ENCODE results near the gene EPS8L2. TPM values are rescaled to one million over a fixed set of nuclear protein-coding genes. Genes with fewer than 3 reads are reported as not detected.

EPS8L2 gene
- polyA plus RNA-seq, 3 donors, result 0.55 TPM; not detected in 2

- Mint-ChIP-seq H3K9me3 (peaks cover 0 to 6% (median 0%) of the 10 kb centered on the region in 7 donors), H3K4me1 (no peaks in the 10 kb centered on the region), H3K27me3 (ENCODE audit: low read depth in 3 of 3) (peaks cover 0 to 5% (median under 1%) of the 10 kb centered on the region in 3 donors), H3K27ac (no peak overlapping the region), H3K36me3 (peaks cover 78 to 92% of the 10 kb centered on the region in 2 donors), H3K4me3 (no peak overlapping the region)
- no peak for DNase-seq
- Histone ChIP-seq H3K4me1 (ENCODE audit: control insufficient read depth in 1 of 2, insufficient read depth in 2 of 2, low read length in 2 of 2) (no peaks in the 10 kb centered on the region), H3K4me3 (replicated peaks in 1 of 3; ENCODE audit: low read depth in 2 of 3, low read length in 3 of 3) (no peak overlapping the region), H3K9me3 (replicated peaks in 1 of 2; ENCODE audit: control insufficient read depth in 1 of 2, insufficient read depth in 1 of 2, low read length in 2 of 2) (no peaks in the 10 kb centered on the region), H4K20me1 (ENCODE audit: insufficient read depth, low read length) (peaks cover 8% of the 10 kb centered on the region), H3K4me2 (replicated peaks; ENCODE audit: extremely low read depth, low read length, poor library complexity, severe bottlenecking) (no peak overlapping the region), H3K9ac (ENCODE audit: insufficient read depth, low read length, poor library complexity, severe bottlenecking) (no peak overlapping the region), H3K27me3 (ENCODE audit: control insufficient read depth in 2 of 2, insufficient read depth in 2 of 2, low read length in 2 of 2) (no peaks in the 10 kb centered on the region), H3K36me3 (replicated peaks in 1 of 2; ENCODE audit: control insufficient read depth in 1 of 2, insufficient read depth in 2 of 2, low read length in 2 of 2) (peaks cover 63 to 94% of the 10 kb centered on the region in 2 donors), H3K79me2 (ENCODE audit: insufficient read depth, low read length) (peaks cover 8% of the 10 kb centered on the region), H3K27ac (ENCODE audit: low read depth in 1 of 2, low read length in 2 of 2) (no peak overlapping the region), H2AFZ (ENCODE audit: insufficient read depth, low read depth, low read length, poor library complexity, severe bottlenecking) (no peak overlapping the region)
- intact Hi-C loops (cut with micrococcal nuclease), result no loop called here
- TF ChIP-seq, protein P1, sequence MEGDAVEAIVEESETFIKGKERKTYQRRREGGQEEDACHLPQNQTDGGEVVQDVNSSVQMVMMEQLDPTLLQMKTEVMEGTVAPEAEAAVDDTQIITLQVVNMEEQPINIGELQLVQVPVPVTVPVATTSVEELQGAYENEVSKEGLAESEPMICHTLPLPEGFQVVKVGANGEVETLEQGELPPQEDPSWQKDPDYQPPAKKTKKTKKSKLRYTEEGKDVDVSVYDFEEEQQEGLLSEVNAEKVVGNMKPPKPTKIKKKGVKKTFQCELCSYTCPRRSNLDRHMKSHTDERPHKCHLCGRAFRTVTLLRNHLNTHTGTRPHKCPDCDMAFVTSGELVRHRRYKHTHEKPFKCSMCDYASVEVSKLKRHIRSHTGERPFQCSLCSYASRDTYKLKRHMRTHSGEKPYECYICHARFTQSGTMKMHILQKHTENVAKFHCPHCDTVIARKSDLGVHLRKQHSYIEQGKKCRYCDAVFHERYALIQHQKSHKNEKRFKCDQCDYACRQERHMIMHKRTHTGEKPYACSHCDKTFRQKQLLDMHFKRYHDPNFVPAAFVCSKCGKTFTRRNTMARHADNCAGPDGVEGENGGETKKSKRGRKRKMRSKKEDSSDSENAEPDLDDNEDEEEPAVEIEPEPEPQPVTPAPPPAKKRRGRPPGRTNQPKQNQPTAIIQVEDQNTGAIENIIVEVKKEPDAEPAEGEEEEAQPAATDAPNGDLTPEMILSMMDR (IDR thresholded peaks at IDR 0.05), result no peak
- WGBS (ENCODE audit: insufficient coverage), result 95% methylated on average over 27 of the region's 30 CpGs
Observed at GRCh38 chr11:686451-687243, 19.4 kb upstream of the EPS8L2 start.

- peaks cover 70 to 82% of the 10 kb centered on the region in 2 donors for H3K36me3 Mint-ChIP-seq
- Histone ChIP-seq H3K4me3 (replicated peaks in 1 of 3; ENCODE audit: low read depth in 2 of 3, low read length in 3 of 3) (no peak overlapping the region), H3K27ac (ENCODE audit: low read depth in 1 of 2, low read length in 2 of 2) (no peak overlapping the region), H3K9ac (ENCODE audit: insufficient read depth, low read length, poor library complexity, severe bottlenecking) (no peak overlapping the region), H4K20me1 (ENCODE audit: insufficient read depth, low read length) (peaks cover 15% of the 10 kb centered on the region), H2AFZ (ENCODE audit: insufficient read depth, low read depth, low read length, poor library complexity, severe bottlenecking) (no peak overlapping the region), H3K36me3 (replicated peaks in 1 of 2; ENCODE audit: control insufficient read depth in 1 of 2, insufficient read depth in 2 of 2, low read length in 2 of 2) (peaks cover 58 to 83% of the 10 kb centered on the region in 2 donors), H3K27me3 (ENCODE audit: control insufficient read depth in 2 of 2, insufficient read depth in 2 of 2, low read length in 2 of 2) (no peaks in the 10 kb centered on the region), H3K4me1 (ENCODE audit: control insufficient read depth in 1 of 2, insufficient read depth in 2 of 2, low read length in 2 of 2) (no peaks in the 10 kb centered on the region), H3K79me2 (ENCODE audit: insufficient read depth, low read length) (peaks cover 19% of the 10 kb centered on the region), H3K9me3 (replicated peaks in 1 of 2; ENCODE audit: control insufficient read depth in 1 of 2, insufficient read depth in 1 of 2, low read length in 2 of 2) (no peaks in the 10 kb centered on the region), H3K4me2 (replicated peaks; ENCODE audit: extremely low read depth, low read length, poor library complexity, severe bottlenecking) (no peak overlapping the region)
- no peak overlapping the region for H3K4me3 Mint-ChIP-seq
- H3K9me3 Mint-ChIP-seq, result peaks cover 0 to under 1% (median 0%) of the 10 kb centered on the region in 7 donors
- 98% methylated on average over 6 of the region's 13 CpGs for WGBS (ENCODE audit: insufficient coverage)
- no peak for DNase-seq
- TF ChIP-seq, protein P1 (IDR thresholded peaks at IDR 0.05), result no peak
- peaks cover 0 to 7% (median 5%) of the 10 kb centered on the region in 3 donors for H3K27me3 Mint-ChIP-seq (ENCODE audit: low read depth in 3 of 3)
- peaks cover 6% of the 10 kb centered on the region for H3K4me1 Mint-ChIP-seq
- intact Hi-C loops (cut with micrococcal nuclease), result no loop called here
- H3K27ac Mint-ChIP-seq, result no peak overlapping the region
Observed at GRCh38 chr11:687751-688150, 18.3 kb upstream of the EPS8L2 start.
